HUDEP-2 (cell line): ENCODE measurements around the gene SPON2.
A peak's percentile ranks its signal among the peaks of the same experiment; 100 is the strongest.

ENCODE experiments used
- DNase-seq, 76 experiments: peaks; one replicate each; lab custom pipeline; 2025; ENCODE audit not compliant: unreplicated experiment in 76 of 76; lab: John Stamatoyannopoulos, UW

Gene SPON2

GRCh38 chr4:1174941-1175634 lies 2.7 kb upstream of the SPON2 start:
- DNase-seq = no peak

- no peak for DNase-seq
Observed at GRCh38 chr4:1172971-1173757, 781 bp upstream of the SPON2 start.

GRCh38 chr4:1171311-1172227 lies 814 bp downstream of the SPON2 start:
- DNase-seq = no peak

DNA sequence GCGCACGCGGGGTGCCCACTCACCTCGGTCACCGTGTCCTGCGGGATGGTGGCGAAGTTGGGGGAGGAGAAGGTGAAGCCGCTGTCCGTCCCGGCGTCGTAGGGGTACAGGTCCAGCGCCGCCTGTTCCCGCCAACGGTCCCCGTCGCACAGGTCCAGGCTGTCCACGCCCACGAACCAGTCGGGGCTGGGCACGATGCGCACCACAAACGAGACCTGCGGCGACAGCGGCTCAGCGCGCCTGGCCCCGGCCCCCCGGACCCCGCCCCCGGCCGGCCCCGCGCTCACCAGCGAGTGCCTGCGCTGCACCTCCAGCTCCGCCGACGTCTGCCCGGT lies 1.4 kb downstream of the SPON2 start:
- no peak for DNase-seq

GRCh38 chr4:1170156-1170975 lies 2.0 kb downstream of the SPON2 start:
- DNase-seq = no peak

DNA sequence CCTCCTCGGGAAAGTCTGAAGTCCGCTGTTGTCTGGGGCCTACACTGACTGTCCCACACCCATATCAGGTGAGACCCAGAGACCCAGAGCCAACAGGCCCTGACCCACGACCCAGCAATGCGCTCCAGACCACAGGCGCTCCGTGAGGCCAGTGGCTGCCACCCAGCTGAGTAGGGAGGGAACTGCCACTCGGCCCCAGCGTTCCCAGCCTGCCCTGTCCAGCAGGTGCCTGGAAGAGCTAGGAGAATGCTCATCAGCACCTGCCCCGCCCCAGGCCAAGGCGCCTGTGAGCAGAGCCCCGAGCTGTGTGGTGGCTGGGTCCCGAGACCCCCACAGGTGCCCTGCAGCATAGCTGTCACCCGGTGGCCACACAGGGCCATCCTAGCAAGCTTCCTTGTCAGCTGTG lies 2.7 kb downstream of the SPON2 start:
- DNase-seq = no peak

- DNase-seq = no peak
Observed at GRCh38 chr4:1169171-1169671, 3.2 kb downstream of the SPON2 start.

- no peak for DNase-seq
Observed at GRCh38 chr4:1168191-1169101, 3.9 kb downstream of the SPON2 start.

- peak in 41 of 76 experiments; percentile 2 to 64 (median 31) for DNase-seq
Observed at GRCh38 chr4:1167244-1167949, 5.0 kb downstream of the SPON2 start.

DNA sequence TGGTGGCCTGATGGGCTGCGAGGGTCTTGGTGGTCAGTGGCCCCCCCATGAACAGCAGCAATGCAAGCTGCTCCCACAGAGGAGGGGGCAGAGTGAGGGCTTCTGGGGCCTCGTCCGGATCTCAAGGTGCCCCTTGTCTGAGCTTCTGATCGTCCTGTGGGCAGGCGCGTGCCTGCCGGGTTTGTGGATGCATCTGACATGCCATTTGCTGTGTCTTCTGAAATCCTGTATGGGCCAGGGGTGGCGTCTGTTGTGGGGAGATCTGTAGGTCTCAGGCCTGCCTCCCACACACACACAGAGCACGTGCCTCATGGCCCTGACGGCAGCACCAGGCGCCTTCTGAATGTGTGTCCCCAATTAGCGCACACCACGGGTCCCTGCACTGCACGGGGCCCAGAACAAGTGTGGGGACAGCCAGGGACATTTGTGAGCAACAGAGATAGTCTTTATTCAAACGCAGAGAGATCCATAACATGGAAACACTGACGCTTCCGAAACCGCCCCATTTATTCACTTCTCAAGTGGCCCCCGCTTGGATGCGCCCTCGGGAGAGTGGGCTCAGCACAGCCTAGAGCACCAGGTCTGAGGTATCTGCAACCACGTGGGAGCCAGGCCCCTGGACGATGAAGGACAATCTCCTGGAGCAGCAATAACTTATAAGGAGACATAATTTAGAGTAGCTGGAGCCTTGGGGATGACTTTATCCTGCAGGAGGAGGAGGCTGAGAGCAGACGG lies 5.7 kb downstream of the SPON2 start:
- DNase-seq = peak in 26 of 76 experiments; percentile 8 to 51 (median 25)

DNA sequence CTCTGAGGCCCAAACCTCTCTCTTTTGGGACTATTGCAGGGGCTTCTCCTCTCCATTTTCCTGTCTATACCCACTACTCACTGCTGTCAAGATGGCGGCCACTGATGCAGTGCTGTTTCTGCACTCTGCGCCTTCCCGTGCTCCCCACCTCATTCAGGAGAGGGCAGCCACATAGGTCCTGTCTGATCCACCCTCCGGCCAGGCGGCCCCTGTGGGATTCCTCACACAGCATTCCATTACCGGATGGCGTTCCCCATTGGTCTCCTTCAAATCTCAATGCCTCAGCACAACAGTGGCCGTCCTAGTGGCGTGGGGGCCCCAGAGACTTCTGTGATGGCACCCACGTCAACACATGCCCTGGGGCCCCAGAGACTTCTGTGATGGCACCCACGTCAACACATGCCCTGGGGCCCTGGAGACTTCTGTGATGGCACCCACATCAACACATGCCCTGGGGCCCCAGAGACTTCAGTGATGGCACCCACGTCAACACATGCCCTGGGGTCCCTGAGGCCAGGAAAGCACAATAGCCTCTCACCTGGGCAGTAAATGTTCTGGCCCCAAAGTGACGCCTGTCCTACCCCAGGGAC lies 7.3 kb downstream of the SPON2 start:
- DNase-seq = no peak

DNA sequence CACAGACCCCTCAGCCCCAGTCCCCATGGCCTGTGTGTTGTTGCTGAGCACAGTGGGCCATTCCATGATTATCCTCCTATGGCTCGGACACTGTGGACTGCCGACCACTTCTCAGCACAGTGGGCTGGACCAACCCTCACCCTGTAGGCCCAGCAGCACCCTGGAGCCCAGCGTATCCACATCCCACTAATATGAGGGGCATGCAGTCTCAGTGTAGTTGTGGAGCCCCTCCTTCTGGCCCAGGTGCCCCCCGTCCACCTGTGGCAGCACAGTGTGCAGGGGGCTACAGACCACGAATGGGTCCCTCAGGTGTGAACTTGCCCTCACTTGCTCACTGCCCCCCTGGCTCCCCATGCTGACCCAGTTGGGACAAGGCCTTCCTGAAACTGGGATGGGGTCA lies 7.9 kb downstream of the SPON2 start:
- DNase-seq = no peak

- no peak for DNase-seq
Observed at GRCh38 chr4:1164040-1164439, 8.3 kb downstream of the SPON2 start.

DNA sequence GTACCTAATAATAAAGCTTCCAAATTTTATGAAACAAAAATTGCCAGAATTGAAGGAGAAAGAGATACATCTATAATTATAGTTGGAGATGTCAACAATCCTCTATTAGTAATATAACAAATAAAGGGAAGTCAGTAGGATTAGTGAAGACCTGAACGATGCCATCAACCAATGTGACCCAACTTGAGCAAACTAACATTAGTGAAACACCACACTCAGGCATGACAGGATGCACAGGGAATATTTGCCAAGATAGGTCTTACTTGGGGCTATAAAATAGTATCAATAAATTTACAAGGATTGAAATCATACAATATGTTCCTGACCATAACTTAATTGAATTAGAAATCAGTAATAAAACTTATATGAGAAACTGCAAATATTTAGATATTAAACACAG lies 12.0 kb downstream of the SPON2 start:
- no peak for DNase-seq

GRCh38 chr4:1156069-1156468 lies 16.3 kb downstream of the SPON2 start:
- no peak for DNase-seq

DNA sequence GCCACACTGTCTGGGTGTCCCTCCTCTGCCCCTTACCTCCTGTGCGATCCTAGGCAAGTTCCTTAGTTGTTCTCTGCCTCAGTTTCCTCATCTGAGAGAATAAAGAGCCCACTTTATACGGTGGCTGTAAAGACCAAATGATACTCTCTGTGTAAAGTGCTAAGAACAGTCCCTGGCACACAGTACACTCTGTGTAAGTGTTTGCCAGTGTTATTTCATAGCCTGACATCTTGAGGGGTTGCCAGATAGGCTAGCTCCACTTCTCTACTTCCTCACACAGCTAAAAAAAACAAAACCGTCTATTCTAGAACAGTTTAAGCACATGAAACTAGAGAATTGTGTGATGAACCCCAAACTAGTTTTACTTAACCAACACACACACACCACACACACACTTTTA lies 17.1 kb downstream of the SPON2 start:
- DNase-seq = no peak

DNA sequence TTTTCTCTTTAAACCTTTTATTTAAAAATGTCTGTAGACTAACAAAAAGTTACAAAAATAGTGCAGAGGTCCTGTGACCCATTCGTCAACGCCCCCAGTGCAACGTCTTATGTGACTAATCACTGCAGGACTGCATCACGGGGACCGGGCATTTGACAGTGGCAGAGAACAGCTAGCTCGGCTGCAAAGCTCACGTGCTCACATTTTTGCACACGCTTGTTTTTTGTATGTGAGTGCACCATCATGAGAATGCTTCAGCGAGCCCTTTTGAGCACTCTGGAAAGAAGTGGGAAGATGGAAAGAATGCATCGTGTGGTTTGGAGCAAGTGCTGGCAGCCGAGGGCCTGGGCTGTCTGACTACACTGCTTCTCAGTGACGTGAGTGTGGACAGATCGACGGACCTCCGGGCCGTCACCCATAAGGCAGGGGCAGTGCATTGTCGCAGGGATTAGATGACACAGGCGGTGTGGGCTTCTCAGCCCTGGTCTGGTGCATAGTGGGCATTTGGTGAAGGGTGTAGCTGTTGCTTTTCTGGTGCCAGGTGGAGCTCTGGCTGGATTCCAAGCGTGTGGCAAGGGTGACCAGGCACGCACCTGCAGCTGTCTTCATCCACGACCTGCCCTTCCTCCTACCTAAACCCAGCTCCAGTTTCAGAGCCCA lies 17.7 kb downstream of the SPON2 start:
- no peak for DNase-seq
